Breast epithelium (tissue), 3 donors: ENCODE data around the gene SEMA4D.

Experiments
- CTCF ChIP-seq, 3 donors: fragments of 450-650 bp; IDR thresholded peaks; one replicate each; pipeline ENCODE4 v1.5.1; 2016 to 2017; ENCODE audit warnings: antibody characterized with exemption in 3 of 3, mild to moderate bottlenecking in 3 of 3, moderate library complexity in 3 of 3
- POLR2AphosphoS5 ChIP-seq, 3 donors: sonication (generic); formaldehyde crosslinking; IDR thresholded peaks; one replicate each; pipeline ENCODE4 v1.6.1; 2017; ENCODE audit warnings: antibody characterized with exemption in 3 of 3

GRCh38 chr9:89505911-89506310 lies 8.0 kb upstream of the SEMA4D start:
- TF ChIP-seq CTCF (IDR thresholded peaks at IDR 0.05) (no peak), POLR2AphosphoS5 (IDR thresholded peaks at IDR 0.05) (no peak)
